Cerebellar cortex (tissue), 1 donor: ENCODE data around the gene ITGA11.

ENCODE experiments used
- DNase-seq: peaks from one replicate; pipeline ENCODE4 v3.0.0-alpha.2; 2015; ENCODE audit warnings: low spot score

The ITGA11 gene

GRCh38 chr15:68447976-68448755, 16.2 kb upstream of the ITGA11 start:
- DNase-seq: no peak

GRCh38 chr15:68447209-68447608, 15.2 kb upstream of the ITGA11 start:
- DNase-seq: no peak

- DNase-seq: no peak
These were observed 13.4 kb upstream of the ITGA11 start for GRCh38 chr15:68445351-68445750.

- DNase-seq: no peak
These were observed 12.4 kb upstream of the ITGA11 start for GRCh38 chr15:68444336-68444735.

- DNase-seq: no peak
These were observed 10.9 kb upstream of the ITGA11 start for GRCh38 chr15:68442903-68443302.

GRCh38 chr15:68442041-68442440, 10.1 kb upstream of the ITGA11 start:
- DNase-seq: no peak

- DNase-seq: no peak
These were observed 9.2 kb upstream of the ITGA11 start for GRCh38 chr15:68441045-68441743.

GRCh38 chr15:68440136-68440535, 8.2 kb upstream of the ITGA11 start:
- no peak for DNase-seq

GRCh38 chr15:68439506-68439905, 7.5 kb upstream of the ITGA11 start:
- no peak for DNase-seq

GRCh38 chr15:68436680-68437079, 4.7 kb upstream of the ITGA11 start:
- no peak for DNase-seq

- DNase-seq: no peak
These were observed 4.0 kb upstream of the ITGA11 start for GRCh38 chr15:68435966-68436365.

GRCh38 chr15:68434021-68434420, 2.1 kb upstream of the ITGA11 start:
- no peak for DNase-seq

GRCh38 chr15:68433551-68433950, 1.6 kb upstream of the ITGA11 start:
- DNase-seq: no peak

GRCh38 chr15:68432441-68433064, 590 bp upstream of the ITGA11 start:
- DNase-seq: no peak

- DNase-seq: no peak
These were observed 749 bp downstream of the ITGA11 start for GRCh38 chr15:68431037-68431791.

- DNase-seq: no peak
These were observed 1.4 kb downstream of the ITGA11 start for GRCh38 chr15:68430471-68431036.

GRCh38 chr15:68429691-68430470, 2.1 kb downstream of the ITGA11 start:
- no peak for DNase-seq

- no peak for DNase-seq
These were observed 3.5 kb downstream of the ITGA11 start for GRCh38 chr15:68428431-68428940.

GRCh38 chr15:68427963-68428362, 4.0 kb downstream of the ITGA11 start:
- no peak for DNase-seq

- no peak for DNase-seq
These were observed 4.6 kb downstream of the ITGA11 start for GRCh38 chr15:68427366-68427765.

GRCh38 chr15:68426116-68426515, 5.8 kb downstream of the ITGA11 start:
- no peak for DNase-seq
